G401 (cell line): ENCODE data around the gene SYCE1L. TPM values are rescaled to one million over a fixed set of nuclear protein-coding genes. Genes with fewer than 3 reads are reported as not detected.
"Not testable (repeated sequence)": the region's sequence is repeated elsewhere in the genome, so short reads cannot be mapped to it uniquely, and the experiment has no call there.

Source experiments
- DNase-seq: peaks from one replicate; pipeline ENCODE4 v3.0.0-alpha.2; 2015; ENCODE audit warnings: low spot score
- in situ Hi-C: cut with HindIII; loops from 2 replicates; pipeline ENCODE4 v1.10.0; 2016; ENCODE audit warnings: low sequenced_read_pairs, mixed read lengths
- total RNA-seq: library from RNA; depleted of rRNA; stranded (reverse); fragments of >200 nt; shearing (Covaris generic); gene quantifications from 2 replicates; pipeline ENCODE4 v1.2.3, GENCODE V29; 2014; rRNA removed

Gene SYCE1L, protein sequence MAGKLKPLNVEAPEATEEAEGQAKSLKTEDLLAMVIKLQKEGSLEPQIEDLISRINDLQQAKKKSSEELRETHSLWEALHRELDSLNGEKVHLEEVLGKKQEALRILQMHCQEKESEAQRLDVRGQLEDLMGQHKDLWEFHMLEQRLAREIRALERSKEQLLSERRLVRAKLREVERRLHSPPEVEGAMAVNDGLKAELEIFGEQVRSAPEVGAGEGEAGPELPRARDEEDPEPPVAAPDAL
- total RNA-seq: not detected in 2 replicates

DNA sequence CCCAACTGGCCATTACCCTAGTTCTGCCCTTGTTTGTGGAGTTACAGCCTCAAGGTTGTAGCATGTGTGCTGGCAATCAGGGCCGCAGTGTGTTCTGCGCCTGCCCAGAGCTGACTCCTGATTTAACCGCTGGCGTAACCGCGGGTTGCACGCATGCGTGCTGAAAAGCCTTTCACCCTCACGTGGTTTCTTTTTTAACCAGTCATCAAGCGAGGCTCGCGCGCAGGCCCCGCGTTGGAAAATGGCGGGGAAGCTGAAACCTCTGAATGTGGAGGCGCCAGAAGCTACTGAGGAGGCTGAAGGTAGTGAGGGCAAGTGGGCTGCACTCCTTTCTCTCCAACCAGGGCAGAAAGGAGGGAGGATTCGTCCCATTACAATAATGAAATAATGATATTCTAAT, at the start of gene SYCE1L:
Gene SYCE1L (plus strand): TSS at position 198 of the 400 bp plus-strand sequence. CDS start 44 bp downstream, at position 242.
- in situ Hi-C loops: no loop called here
- no peak for DNase-seq

DNA sequence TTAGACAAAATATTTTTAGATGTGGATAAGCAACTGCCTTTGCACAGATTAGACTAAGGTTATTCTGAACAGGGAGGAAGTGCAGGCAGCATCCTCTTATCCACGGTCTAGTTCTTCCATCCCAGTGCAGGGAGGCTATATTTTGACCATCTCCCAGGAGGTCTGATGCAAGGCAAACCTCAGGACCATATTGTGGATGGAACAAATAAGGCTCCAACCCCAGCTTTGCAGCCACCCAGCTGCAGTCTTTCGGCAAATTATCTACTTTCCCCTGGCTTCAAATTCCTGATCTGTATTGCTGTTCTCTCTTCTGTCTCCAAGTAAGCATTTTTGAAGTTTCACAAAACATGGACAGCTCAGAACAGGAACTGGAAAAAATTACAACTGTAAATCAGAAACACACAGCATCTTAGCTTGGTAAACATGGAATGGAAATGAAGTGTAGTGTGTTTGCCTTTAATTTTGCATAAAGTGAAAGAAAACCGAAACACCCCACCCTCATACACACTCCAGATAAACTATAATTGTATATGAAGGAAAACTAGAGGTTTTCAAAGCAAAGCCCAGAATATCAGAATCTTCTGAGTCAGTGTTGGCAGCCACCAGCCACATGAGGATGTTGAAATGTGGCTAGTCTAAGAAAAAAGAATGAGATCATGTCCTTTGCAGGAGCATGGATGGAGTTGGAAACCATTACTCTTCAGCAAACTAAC, 41.7 kb upstream of the SYCE1L start:
- no peak for DNase-seq
- in situ Hi-C loops: no loop called here

DNA sequence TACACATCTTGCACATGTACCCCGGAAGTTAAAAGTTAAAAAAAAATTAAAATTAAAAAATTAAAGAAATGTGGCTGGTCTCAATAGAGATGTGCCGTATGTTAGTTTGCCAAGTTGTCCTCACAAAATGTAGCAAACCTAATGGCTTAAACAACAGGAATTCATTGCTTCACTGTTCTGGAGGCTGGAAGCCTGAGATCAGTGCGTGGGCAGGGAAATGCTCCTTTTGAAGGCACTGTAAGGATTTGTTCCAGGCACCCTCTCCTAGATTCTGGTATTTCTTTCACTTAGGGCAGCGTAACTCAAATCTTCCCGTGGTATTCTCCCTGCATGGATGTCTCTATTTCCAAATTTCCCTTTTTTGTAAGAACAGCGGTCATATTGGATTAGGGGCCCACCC, 40.9 kb upstream of the SYCE1L start:
- DNase-seq: no peak
- in situ Hi-C loops: no loop called here

DNA sequence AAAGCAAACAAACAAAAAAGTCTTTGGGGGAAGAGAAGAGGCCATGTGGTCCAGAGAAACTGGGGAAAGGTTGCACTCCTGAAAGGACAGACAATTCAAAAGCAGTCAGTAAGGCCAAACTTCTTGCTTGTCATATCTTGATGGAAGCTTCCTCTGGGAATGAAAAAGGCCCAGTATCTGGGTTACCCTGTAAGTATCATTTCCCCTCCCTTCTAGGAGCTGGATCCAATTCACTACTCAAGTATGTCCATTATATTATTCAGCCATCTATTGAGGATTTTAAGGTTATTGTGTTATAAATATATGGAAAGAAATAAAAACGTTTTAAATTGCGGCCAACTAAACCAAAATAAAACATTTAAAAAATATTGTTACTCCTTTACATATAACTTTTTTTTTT, 34.2 kb upstream of the SYCE1L start:
- in situ Hi-C loops: loop anchor here (5.0 kb wide), 1 partner anchor 53 kb away; no protein-coding TSS in a partner anchor
- DNase-seq: no peak

DNA sequence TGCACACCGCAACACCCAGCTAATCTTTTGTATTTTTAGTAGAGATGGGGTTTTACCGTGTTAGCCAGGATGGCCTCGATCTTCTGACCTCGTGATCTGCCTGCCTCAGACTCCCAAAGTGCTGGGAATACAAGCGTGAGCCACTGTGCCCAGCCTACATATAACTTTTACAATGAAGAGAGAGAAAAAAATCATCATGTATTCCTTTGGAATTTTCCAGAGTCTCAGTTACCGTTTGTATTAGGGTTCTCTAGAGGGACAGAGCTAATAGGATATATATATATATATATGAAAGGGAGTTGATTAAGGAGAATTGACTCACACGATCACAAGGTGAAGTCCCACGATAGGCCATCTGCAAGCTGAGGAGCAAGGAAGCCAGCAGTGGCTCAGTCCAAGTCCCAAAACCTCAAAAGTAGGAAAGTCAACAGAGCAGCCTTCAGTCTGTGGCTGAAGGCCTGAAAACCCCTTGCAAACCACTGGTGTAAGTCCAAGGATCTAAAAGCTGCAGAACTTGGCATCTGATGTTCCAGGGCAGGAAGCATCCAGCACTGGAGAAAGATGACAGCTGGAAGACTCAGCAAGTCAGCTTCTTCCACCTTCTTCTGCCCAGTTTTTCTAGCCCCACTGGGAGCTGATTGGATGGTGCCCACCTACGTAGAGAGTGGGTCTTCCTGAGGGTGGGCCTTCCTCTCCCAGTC, 33.5 kb upstream of the SYCE1L start:
- in situ Hi-C loops: loop anchor here (5.0 kb wide), 1 partner anchor 53 kb away; no protein-coding TSS in a partner anchor
- DNase-seq: not testable (repeated sequence)

DNA sequence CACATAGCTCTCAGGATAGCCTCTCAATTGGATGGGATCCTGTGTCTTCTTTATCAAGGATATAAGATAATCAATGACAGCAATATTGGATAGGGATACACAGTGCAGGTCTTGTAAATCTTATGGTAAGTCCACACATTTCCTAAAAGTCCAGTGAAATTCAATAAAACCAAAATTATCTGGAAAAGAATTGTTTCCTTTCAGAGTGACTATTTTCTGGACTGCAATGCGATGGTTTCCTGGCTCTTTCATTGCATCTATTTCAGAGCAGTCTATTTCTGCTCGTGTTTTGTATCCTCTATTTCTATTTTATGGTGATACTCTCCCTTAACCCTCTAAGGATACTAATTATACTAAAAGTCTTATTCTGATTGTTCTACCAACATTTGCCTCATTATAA, 32.5 kb upstream of the SYCE1L start:
- no peak for DNase-seq
- in situ Hi-C loops: loop anchor here (5.0 kb wide), 1 partner anchor 54 kb away; no protein-coding TSS in a partner anchor

DNA sequence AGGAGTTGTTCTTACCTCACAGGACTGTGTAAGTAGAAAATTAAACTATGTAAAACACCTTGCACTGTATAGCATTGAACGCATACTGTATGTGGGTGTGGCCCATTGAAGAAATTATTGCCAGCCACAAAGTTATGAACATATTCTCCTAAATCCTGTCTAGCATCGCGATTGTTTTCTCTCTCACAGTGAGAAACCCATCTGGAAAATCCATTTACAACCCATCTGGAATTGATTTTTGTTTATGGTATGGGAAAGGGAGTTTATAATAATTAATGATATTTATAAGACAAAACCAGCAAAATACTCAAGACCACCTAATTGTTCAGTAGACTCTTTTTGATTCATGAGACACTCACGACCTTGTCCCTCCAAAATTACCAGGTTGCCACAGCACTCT, 30.3 kb upstream of the SYCE1L start:
- in situ Hi-C loops: loop anchor here (5.0 kb wide), 1 partner anchor 57 kb away; no protein-coding TSS in a partner anchor
- no peak for DNase-seq

DNA sequence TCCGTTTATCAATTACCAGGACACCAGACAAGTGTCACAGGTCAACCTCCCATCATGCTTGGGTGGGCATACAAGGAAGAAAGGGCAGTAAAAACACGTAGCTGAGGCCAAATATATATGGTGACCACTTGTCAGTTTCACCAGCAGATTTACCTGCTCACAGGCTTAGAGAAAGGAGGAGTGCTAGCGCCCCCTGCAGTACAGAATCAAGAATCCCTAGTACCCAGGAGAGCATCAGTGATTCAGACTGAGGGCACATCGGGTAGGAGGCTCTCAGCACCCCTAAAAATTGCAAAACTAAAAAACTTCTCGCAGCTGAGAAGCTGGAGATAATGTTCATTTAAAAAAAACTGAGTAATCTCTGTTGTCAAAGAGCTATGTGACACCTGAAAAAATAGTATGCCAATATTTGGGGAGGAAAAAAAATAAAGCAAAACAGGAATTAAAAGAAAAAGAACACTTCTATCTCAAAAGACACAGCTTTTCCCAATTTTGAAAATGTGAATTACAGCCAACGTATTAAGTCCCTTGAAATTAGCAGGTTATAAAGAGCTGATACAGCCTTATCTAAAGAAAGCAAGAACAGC, 29.5 kb upstream of the SYCE1L start:
- in situ Hi-C loops: loop anchor here (5.0 kb wide), 1 partner anchor 57 kb away; no protein-coding TSS in a partner anchor
- peak; percentile 22 for DNase-seq

DNA sequence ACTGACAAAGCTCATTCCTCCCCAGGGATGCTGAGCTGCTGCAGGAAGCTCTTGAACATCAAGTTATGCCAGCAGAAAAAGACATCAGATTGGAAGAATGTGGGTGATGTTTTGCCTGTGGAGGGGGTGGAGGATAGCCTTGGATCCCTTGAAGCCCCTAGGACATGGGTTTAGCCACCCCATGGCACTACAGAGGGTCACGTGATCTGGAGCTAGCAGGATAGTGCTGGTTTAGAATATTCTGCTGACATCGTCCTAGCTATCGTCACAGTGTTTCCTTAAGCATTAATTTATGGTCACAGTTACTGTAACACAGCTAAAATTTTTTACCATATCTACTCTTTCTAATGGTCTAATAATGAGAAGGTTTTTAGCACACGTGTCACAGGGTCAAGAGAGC, 28.4 kb upstream of the SYCE1L start:
- in situ Hi-C loops: no loop called here
- DNase-seq: no peak

DNA sequence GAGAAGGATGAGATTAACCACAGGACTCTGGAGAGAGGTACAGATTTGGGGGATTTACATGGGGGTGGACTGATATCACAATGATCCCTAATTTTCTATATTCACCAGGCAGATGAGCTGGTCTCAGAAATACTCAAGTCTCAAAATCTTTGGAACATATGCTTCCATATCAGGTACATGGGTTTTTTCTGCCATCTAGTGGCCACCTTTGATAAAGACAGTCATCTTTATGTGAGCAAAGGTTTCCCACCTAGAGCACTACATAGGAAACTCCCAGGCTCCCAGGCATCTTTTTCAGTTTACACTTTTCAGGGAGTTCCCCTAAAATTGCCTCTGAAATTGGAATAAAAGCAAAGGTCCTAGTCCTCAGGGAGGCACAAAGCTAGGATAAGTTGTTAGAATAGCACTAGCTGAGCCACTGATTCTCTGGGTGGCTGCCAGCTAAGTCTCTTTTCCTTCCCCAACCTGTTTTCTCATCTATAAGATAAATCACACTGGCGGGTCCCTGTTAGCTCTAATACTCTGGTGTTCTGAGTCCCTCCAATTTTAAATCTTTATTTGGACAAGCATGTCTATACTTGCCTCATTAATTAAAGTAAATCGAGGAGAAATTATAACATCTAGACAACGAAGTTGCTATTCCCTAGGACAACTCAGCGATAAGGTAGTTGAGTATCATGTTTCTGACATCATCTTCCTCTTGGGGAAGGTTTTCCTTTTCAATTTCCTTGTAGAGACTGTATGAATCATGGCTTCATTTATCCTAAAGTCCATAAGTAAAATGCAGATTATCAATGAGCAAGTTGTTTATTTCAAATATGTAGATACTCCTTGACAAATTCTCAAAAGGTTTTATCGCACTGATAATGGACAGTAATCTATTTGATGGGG, 27.2 kb upstream of the SYCE1L start:
- in situ Hi-C loops: no loop called here

DNA sequence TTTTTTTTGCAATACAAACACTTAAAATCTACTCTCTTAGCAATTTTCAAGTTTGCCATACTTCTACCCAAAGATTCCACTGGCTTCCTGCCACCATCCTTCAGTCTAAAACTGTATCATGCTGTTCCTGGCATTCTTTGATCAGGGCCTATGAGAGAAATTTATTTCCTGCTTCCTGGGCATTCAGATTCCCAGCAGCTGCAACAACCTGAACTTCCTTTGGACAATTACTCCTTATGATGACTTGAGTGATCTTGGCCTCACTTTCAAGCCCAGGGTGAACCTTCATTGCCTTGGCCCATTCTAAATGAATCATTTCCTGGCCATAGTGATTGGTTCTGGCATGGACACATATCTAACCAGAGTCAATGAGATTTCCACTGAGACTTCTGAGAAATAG, 26.3 kb upstream of the SYCE1L start:
- no peak for DNase-seq
- in situ Hi-C loops: no loop called here

More for the DNA sequence above, 27.2 kb upstream of the SYCE1L start:
- peak; percentile 83 for DNase-seq

DNA sequence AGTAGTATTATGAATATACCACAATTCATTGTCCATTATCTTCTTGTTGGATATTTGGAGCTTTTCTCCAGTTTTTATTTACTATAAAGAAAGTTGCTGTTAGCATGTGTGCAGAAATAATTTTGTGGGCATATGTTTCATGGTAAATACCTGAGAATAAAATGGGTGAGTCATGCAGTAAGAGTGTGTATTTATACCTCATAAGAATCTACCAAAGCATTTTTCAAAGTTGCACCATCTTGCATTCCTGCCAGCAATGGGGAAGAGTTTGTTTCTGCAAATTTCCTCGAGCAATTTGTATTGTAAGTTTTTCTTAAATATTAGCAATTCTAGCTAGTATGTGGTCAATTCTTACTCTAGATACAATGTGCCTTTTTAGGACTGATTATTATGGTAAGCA, 16.1 kb upstream of the SYCE1L start:
- in situ Hi-C loops: no loop called here
- no peak for DNase-seq

DNA sequence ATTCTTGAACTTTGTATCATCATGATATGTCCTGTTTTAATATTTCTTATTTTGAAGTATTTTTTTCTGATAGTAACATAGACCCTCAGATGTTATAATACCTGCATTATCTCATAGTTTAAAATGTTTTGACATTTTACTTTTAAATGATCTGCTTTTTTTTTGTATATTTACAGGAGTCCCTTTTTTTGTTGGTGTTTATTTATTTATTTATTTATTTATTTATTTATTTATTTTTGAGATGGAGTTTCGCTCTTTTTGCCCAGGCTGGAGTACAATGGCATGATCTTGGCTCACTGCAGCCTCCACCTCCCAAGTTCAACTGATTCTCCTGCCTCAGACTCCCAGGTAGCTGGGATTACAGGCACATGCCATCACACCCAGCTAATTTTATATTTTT, 12.9 kb upstream of the SYCE1L start:
- DNase-seq, in situ Hi-C loops: not testable (repeated sequence)

DNA sequence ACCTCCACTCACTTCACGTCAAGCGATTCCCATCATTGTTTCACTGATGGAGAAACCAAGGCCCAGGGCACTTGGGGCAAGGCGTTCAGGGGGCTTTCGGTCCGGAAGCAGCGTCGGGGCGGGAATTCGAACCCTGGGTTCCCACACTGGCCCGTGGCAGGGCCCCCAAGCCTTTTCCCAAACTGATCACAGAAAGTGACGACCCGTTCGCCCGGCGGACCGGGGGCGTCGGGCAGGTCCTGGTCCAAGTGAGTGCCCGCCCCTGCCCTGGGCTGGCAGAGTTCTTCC, 9.1 kb upstream of the SYCE1L start:
- in situ Hi-C loops: no loop called here
- DNase-seq: no peak

DNA sequence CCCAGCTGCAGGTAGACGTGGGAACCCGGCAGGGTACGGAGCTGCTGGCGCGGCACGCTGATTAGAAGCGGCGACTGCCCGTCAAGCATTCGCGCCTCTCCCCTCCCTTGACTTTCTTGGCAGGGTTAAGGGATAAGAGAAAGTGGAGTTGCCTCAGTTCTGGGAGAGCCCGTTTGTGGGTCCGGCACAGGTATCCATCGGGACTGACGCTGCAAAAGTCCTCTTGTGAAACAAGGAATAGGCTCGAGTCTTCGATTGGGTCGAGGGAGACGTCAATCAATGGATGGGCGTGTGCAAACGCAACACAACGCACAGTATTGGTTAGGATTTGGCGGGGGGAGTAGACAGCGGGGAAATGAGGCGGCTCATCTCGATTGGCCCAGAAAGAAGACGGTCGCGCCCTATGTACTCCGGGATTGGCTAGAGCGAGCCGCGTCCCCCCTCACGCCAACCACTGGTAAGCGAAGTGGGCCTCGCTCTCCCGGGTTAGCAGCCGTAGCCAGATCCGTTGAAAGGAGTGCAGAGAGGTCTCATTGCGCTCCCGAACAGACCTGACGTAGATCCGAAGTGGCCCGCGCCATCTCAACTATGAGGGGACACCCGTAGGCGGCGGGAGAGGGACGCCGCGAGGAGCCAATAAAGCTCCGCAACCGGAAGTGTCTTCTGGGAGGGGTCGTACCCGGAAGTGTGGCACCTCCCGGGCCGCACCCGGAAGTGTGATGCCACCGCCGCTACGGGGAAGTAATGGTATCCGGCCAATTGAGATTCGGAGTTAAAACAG, 8.5 kb upstream of the SYCE1L start, which contains the start of gene MON1B:
Gene MON1B (plus strand): TSS at position 713 of the 781 bp plus-strand sequence. CDS start 296 bp downstream, outside the sequence.
- peak; percentile 100 for DNase-seq
- in situ Hi-C loops: no loop called here

DNA sequence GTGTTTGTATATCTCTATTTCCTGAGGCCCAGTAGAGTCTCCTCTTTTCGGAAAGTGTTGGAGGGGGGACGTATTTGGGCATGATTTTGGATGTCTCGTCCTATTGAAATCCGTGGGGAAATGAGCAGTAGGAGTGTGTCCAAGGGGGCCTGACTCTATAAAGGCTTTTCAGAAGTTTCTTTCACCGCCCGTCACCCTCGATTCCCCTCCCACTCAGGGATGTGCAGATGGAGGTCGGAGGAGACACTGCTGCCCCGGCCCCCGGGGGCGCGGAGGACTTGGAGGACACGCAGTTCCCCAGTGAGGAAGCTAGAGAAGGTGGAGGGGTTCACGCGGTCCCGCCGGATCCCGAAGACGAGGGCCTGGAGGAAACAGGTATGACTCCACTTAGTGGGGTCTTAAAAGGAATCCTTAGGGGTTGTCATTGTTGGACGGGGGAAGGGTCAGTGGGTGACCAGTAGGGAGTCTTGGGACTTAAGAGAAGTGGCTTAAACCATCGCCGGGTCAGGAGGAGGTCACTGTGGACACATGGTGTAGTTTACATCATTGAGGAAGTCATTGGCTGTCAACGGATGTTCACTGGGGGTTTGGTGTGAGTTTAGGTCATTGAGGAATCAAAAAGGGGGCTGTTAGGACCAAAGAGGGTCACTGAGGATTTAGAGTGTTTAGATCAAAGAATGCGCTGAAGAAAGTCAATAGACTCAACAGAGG, 7.8 kb upstream of the SYCE1L start:
- DNase-seq: no peak
- in situ Hi-C loops: no loop called here

DNA sequence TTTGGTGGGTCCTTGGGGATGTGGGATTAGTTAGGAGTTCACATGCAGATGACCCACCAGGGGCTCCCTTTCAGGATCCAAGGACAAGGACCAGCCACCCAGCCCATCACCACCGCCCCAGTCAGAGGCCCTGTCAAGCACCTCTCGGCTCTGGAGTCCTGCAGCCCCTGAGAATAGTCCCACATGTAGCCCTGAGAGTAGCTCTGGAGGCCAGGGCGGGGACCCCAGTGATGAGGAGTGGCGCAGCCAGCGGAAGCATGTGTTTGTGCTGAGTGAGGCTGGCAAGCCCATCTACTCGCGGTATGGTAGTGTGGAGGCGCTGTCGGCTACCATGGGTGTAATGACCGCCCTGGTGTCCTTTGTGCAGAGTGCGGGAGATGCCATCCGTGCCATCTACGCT, 5.8 kb upstream of the SYCE1L start:
- no peak for DNase-seq
- in situ Hi-C loops: no loop called here
